ENCODE measurements around the gene ADAM20. TPM values are rescaled to one million over a fixed set of nuclear protein-coding genes. Genes with fewer than 3 reads are reported as not detected.

ADAM20 gene
- total and polyA plus RNA-seq, 5 donors from 2014 or later: 0.72 TPM; not detected in 4

Other genes with a start within 250 kb of the ADAM20 start
- gene COX16, start 175.3 kb downstream of the ADAM20 start, total RNA-seq: 22.1 TPM
- 10 to 100 TPM; 55.1 to 79.1 (median 66.9) TPM for gene COX16, start 175.3 kb downstream of the ADAM20 start, polyA plus RNA-seq
- 13.0 TPM for gene SYNJ2BP, start 117.9 kb downstream of the ADAM20 start, total RNA-seq
- gene SYNJ2BP, start 117.9 kb downstream of the ADAM20 start, polyA plus RNA-seq: 10 to 100 TPM; 11.6 to 15.6 (median 14.8) TPM
- gene ADAM21, start 82.8 kb downstream of the ADAM20 start, total RNA-seq: not detected
- gene ADAM21, start 82.8 kb downstream of the ADAM20 start, polyA plus RNA-seq: under 1 TPM in 1 of 4 donors, not detected in 3; 0.06 TPM
- 82.8 TPM for gene MED6, start 65.7 kb upstream of the ADAM20 start, total RNA-seq
- 10 to 100 TPM; 38.7 to 63.7 (median 42.5) TPM for gene MED6, start 65.7 kb upstream of the ADAM20 start, polyA plus RNA-seq
- gene TTC9, start 106.9 kb upstream of the ADAM20 start, total RNA-seq: 7.8 TPM
- 1 to 10 TPM; 4.7 to 7.5 (median 5.6) TPM for gene TTC9, start 106.9 kb upstream of the ADAM20 start, polyA plus RNA-seq

All from CD4-positive, CD25-positive, alpha-beta regulatory T cell (primary cell).